GM19193 (cell line): ENCODE results near the gene BIK.

Source experiments
- POLR2A ChIP-seq: IDR thresholded peaks from 4 replicates; pipeline ENCODE4 v1.6.1; 2011; ENCODE audit not compliant: insufficient read depth, insufficient read length; ENCODE audit errors: extremely low read depth

The BIK gene

DNA sequence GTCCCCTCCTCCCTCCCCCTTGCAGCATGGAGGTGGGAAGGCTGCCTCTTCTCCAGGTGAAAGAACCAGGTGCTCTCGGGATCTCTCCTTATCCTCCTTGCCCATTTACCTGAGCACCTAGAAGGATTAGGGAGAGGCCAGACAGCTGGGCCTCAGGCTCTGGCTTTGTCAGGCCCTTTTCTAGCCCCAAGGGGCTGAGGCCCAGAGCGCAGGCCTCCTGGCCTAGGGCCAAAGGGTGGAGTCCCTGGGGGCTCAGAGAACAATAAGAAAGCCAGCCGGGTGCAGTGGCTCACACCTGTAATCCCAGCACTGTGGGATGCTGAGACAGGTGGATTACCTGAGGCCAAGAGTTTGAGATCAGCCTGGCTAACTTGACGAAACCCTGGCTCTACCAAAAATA lies 16.0 kb upstream of the BIK start:
- no peak for TF ChIP-seq POLR2A

DNA sequence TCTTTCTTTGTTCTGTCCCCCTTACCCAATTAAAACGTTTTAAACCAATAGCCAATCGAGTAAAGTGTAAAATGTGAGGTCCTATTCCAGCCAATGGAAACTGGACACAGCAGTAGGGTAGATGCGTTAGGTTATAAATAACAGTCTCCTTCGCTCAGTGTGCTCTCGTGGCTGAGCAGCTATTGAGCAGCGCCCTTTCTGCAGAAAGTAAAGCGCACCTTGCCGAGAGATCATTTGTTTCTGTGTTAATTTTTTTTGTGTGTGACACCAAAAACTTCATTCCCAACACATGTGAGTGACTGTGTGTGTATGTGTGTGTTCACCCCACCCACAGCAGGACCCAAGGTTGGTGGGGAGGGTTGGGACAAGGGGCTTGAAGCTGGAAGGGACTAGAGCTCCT lies 14.1 kb upstream of the BIK start:
- TF ChIP-seq POLR2A = no peak

DNA sequence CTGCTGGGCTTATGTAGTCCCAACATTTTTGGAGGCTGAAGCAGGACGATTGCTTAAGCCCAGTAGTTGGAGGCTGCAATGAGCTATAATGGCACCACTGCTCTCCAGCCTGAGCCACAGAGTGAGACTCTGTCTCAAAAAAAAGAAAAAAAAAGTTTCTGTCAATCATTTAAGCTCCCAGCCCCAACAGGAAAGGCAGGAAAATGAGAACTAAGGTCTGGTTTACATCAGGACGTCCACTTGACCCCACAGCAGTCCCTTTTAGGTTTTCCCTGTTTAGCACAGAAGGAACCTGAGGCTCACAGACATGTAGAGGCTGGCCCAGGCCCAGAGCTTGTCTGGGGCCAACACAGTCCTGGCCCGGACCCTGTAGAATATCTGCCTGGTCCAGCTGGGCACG lies 12.2 kb upstream of the BIK start:
- TF ChIP-seq POLR2A = no peak

- TF ChIP-seq POLR2A = no peak
Observed at GRCh38 chr22:43099095-43099494, 11.5 kb upstream of the BIK start.

- TF ChIP-seq POLR2A = no peak
Observed at GRCh38 chr22:43100225-43100624, 10.3 kb upstream of the BIK start.

GRCh38 chr22:43101306-43101705 lies 9.2 kb upstream of the BIK start:
- no peak for TF ChIP-seq POLR2A

- no peak for TF ChIP-seq POLR2A
Observed at GRCh38 chr22:43106302-43106701, 4.2 kb upstream of the BIK start.

- TF ChIP-seq POLR2A = no peak
Observed at GRCh38 chr22:43109511-43109910, 1.0 kb upstream of the BIK start.

- no peak for TF ChIP-seq POLR2A
Observed at GRCh38 chr22:43109921-43110443, 568 bp upstream of the BIK start.

DNA sequence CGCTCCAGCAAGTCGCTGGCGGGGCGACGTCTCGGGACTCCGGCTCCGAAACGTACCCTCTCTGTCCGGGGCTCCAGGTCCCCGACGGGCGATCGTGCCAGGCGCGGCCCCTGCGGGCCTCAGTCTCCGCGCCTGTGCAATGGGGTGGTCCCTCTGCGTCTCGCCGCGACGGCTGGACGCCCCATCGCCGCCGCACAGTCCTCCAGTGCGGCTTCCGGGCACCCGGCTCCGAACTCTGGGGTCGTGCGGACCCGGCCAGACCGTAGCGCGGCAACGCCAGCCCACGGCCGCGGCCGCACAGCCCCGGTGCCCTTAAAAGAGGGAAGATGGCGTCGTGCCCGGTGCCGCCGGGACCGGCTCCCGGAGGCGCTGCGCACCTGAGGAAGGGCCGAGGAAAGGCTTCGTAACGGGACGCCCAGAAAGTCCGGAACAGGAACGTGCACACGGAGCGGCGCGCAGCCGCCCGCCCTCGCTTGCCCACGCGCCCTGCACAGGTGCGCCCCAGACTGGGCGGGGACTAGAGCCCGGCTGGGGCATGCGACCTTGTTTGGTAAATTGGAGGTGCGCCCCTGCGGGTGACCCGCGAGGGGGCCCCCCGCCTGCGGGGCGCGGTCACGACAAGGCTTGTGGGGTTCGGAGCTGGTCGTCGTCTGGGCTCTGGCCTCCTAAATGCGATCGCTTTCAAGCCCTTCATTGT lies 525 bp downstream of the BIK start:
- TF ChIP-seq POLR2A = peak; percentile 23

- no peak for TF ChIP-seq POLR2A
Observed at GRCh38 chr22:43113526-43114251, 3.1 kb downstream of the BIK start.

GRCh38 chr22:43114958-43115357 lies 4.4 kb downstream of the BIK start:
- TF ChIP-seq POLR2A = no peak

GRCh38 chr22:43116932-43117331 lies 6.4 kb downstream of the BIK start:
- no peak for TF ChIP-seq POLR2A

GRCh38 chr22:43118024-43118849 lies 7.7 kb downstream of the BIK start:
- no peak for TF ChIP-seq POLR2A

GRCh38 chr22:43118953-43119458 lies 8.5 kb downstream of the BIK start:
- TF ChIP-seq POLR2A = no peak

GRCh38 chr22:43126501-43127165 lies 16.1 kb downstream of the BIK start:
- TF ChIP-seq POLR2A = no peak
